OCI-LY7 (cell line): ENCODE results near the gene CCNK. TPM values are rescaled to one million over a fixed set of nuclear protein-coding genes. Genes with fewer than 3 reads are reported as not detected.

Source experiments
- BruUV-seq: library from RNA; stranded (reverse); fragments of 400-500 nt; replicated peaks from 2 replicates; lab custom pipeline; 2021; lab: Mats Ljungman, UMichigan
- CTCF ChIA-PET: fragments of 300-600 bp; sonication (Branson Sonifier 250); formaldehyde crosslinking; loops from one replicate; lab custom pipeline; 2022; ENCODE audit warnings: antibody characterized with exemption; ENCODE audit not compliant: unreplicated experiment; lab: Charles Lee
- POLR2A ChIA-PET: fragments of 300-600 bp; sonication (Branson Sonifier 250); formaldehyde crosslinking; loops from one replicate; lab custom pipeline; 2022; ENCODE audit warnings: antibody characterized with exemption; lab: Charles Lee
- DNase-seq: peaks from one replicate; pipeline ENCODE4 v3.0.0-alpha.2; 2015; ENCODE audit warnings: low spot score
- H2AFZ ChIP-seq: fragments of 200-600 bp; sonication (generic), shearing (Covaris generic); 2 replicates; pipeline ENCODE4 v1.6.1; 2014; ENCODE audit warnings: mild to moderate bottlenecking, antibody characterized with exemption, low read length, moderate library complexity
- H3K27ac ChIP-seq: fragments of 200-600 bp; sonication (generic); 2 replicates; pipeline ENCODE4 v1.5.1; 2014; ENCODE audit warnings: mixed run types, low read depth, mild to moderate bottlenecking, moderate library complexity, low read length, inconsistent platforms; ENCODE audit not compliant: poor library complexity, severe bottlenecking
- H3K36me3 ChIP-seq: fragments of 200-600 bp; sonication (generic); 2 replicates; pipeline ENCODE4 v1.6.1; 2014; ENCODE audit warnings: mild to moderate bottlenecking, antibody characterized with exemption, low read length, moderate library complexity, mixed read lengths; ENCODE audit not compliant: insufficient read depth
- H3K4me1 ChIP-seq: fragments of 200-600 bp; sonication (generic); 2 replicates; pipeline ENCODE4 v1.5.1; 2014; ENCODE audit warnings: mild to moderate bottlenecking, low read length; ENCODE audit not compliant: insufficient read depth, poor library complexity, severe bottlenecking
- H3K4me2 ChIP-seq: fragments of 200-600 bp; sonication (generic); 2 replicates; pipeline ENCODE4 v1.6.1; 2014; ENCODE audit warnings: mild to moderate bottlenecking, low read length
- H3K4me3 ChIP-seq: fragments of 200-600 bp; sonication (generic); 2 replicates; pipeline ENCODE4 v1.5.1; 2014; ENCODE audit warnings: mild to moderate bottlenecking, low read depth, low read length; ENCODE audit not compliant: poor library complexity, severe bottlenecking
- H3K79me2 ChIP-seq: fragments of 200-600 bp; sonication (generic); 2 replicates; pipeline ENCODE4 v1.6.1; 2016; ENCODE audit warnings: low read depth, mild to moderate bottlenecking, low read length, moderate library complexity, mixed read lengths; ENCODE audit not compliant: insufficient read depth
- H3K9me2 ChIP-seq: fragments of 200-600 bp; sonication (generic); 2 replicates; pipeline ENCODE4 v1.6.1; 2016; ENCODE audit warnings: mild to moderate bottlenecking, low read length, mixed read lengths; ENCODE audit not compliant: insufficient read depth
- H3K9me3 ChIP-seq: fragments of 200-600 bp; sonication (generic); 2 replicates; pipeline ENCODE4 v1.6.1; 2014; ENCODE audit warnings: mild to moderate bottlenecking, mixed run types, low read length, mixed read lengths
- H4K20me1 ChIP-seq: fragments of 200-600 bp; sonication (generic); 2 replicates; pipeline ENCODE4 v1.6.1; 2014; ENCODE audit warnings: mild to moderate bottlenecking, antibody characterized with exemption, low read length, moderate library complexity, mixed read lengths; ENCODE audit not compliant: insufficient read depth
- CTCF ChIP-seq: fragments of 200-600 bp; sonication (generic); conservative IDR thresholded peaks from 2 replicates; pipeline ENCODE4 v1.5.1; 2014; ENCODE audit warnings: mild to moderate bottlenecking, antibody characterized with exemption, low read length, moderate library complexity, mixed read lengths
- EZH2phosphoT487 ChIP-seq: fragments of 200-600 bp; sonication (generic); IDR thresholded peaks from 2 replicates; pipeline ENCODE4 v1.6.1; 2018; ENCODE audit warnings: low read depth, borderline replicate concordance, mild to moderate bottlenecking, mixed run types, antibody characterized with exemption, low read length, moderate library complexity, mixed read lengths
- intact Hi-C: fragments of 100-400 bp; cut with micrococcal nuclease; formaldehyde crosslinking; loops from one replicate; pipeline ENCODE4 v1.10.0; 2022; ENCODE audit not compliant: unreplicated experiment
- total RNA-seq, 2 experiments: library from RNA; depleted of rRNA in 1 of 2; stranded (reverse); fragments of >200 nt in 1 of 2; shearing (Covaris generic) in 1 of 2; gene quantifications; 2 replicates each; pipeline ENCODE4 v1.2.3, GENCODE V29; 2014 to 2022

Gene CCNK
- total RNA-seq, 2 experiments from 2014 or later = 25.1 to 69.0 TPM

DNA sequence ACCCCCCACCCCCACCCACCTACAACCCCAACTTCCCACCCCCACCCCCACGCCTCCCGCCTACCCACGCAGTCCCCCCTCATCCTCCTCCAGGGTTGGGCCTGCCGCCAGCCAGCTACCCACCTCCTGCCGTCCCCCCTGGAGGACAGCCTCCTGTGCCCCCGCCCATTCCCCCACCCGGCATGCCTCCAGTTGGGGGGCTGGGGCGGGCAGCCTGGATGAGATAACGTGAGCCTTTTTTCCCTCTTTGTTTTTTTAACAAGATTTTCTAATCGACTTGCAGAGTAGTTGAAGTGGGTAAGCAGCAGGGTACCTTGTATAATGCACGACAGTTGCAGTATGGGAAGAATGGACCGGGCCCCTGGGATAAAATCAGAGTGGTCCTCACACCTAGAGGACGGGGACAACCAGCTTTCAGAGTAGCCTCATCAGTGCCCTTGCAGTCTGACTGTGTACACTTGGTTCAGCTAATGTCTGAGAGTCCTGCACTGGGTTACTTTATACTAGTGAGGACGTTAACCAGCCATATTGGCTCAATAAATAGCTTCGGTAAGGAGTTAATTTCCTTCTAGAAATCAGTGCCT lies 29.4 kb downstream of the CCNK start:
- H2AFZ ChIP-seq = no peak overlapping the region
- ChIA-PET CTCF (no interaction called here), POLR2A (no interaction called here)
- no peaks in the 10 kb centered on the region for H3K9me2 ChIP-seq
- no peak overlapping the region for H3K4me3 ChIP-seq
- TF ChIP-seq EZH2phosphoT487 (no peak), CTCF (no peak)
- peaks cover 55% of the 10 kb centered on the region for H3K36me3 ChIP-seq
- H3K4me1 ChIP-seq = no peaks in the 10 kb centered on the region
- no peak for DNase-seq
- H3K27ac ChIP-seq = no peak overlapping the region
- no peaks in the 10 kb centered on the region for H3K9me3 ChIP-seq
- no peak overlapping the region for H3K4me2 ChIP-seq
- intact Hi-C loops = no loop called here
- TSS peak; percentile 99 for BruUV-seq
- H4K20me1 ChIP-seq = no peaks in the 10 kb centered on the region
- no peaks in the 10 kb centered on the region for H3K79me2 ChIP-seq

GRCh38 chr14:99511421-99512109 lies 30.4 kb downstream of the CCNK start:
- no peak for DNase-seq
- TF ChIP-seq CTCF (no peak), EZH2phosphoT487 (no peak)
- no peak overlapping the region for H3K4me2 ChIP-seq
- CTCF ChIA-PET = no interaction called here
- H3K79me2 ChIP-seq = no peaks in the 10 kb centered on the region
- intact Hi-C loops = no loop called here
- POLR2A ChIA-PET = no interaction called here
- H3K9me2 ChIP-seq = no peaks in the 10 kb centered on the region
- H2AFZ ChIP-seq = no peak overlapping the region
- H3K36me3 ChIP-seq = peaks cover 45% of the 10 kb centered on the region
- H3K9me3 ChIP-seq = no peaks in the 10 kb centered on the region
- no peak overlapping the region for H3K27ac ChIP-seq
- no peaks in the 10 kb centered on the region for H4K20me1 ChIP-seq
- H3K4me3 ChIP-seq = no peak overlapping the region
- BruUV-seq = no TSS peak
- no peaks in the 10 kb centered on the region for H3K4me1 ChIP-seq

GRCh38 chr14:99512110-99512449 lies 30.9 kb downstream of the CCNK start:
- Histone ChIP-seq H3K9me3 (no peaks in the 10 kb centered on the region), H2AFZ (no peak overlapping the region), H3K4me1 (no peaks in the 10 kb centered on the region), H3K4me2 (no peak overlapping the region), H3K4me3 (no peak overlapping the region), H3K79me2 (no peaks in the 10 kb centered on the region), H3K27ac (no peak overlapping the region), H3K9me2 (no peaks in the 10 kb centered on the region), H4K20me1 (no peaks in the 10 kb centered on the region), H3K36me3 (peaks cover 40% of the 10 kb centered on the region)
- TF ChIP-seq EZH2phosphoT487 = no peak
- TF ChIP-seq CTCF = no peak
- DNase-seq = no peak
- ChIA-PET CTCF (no interaction called here), POLR2A (no interaction called here)
- intact Hi-C loops = no loop called here
- no TSS peak for BruUV-seq
